Neural cell (in vitro differentiated cells): Measurements from ENCODE around the gene TMEM212. TPM values are rescaled to one million over a fixed set of nuclear protein-coding genes. Genes with fewer than 3 reads are reported as not detected.
A peak's percentile ranks its signal among the peaks of the same experiment; 100 is the strongest.

Source experiments
- H2AFZ ChIP-seq: fragments of 200-600, 300-800 bp; sonication (generic), shearing (Covaris generic); 2 replicates; pipeline ENCODE4 v1.6.0; 2014; ENCODE audit warnings: low read depth, mild to moderate bottlenecking, antibody characterized with exemption, low read length, moderate library complexity
- H3F3A ChIP-seq: fragments of 200-600 bp; shearing (Covaris generic); 2 replicates; pipeline ENCODE4 v1.6.1; 2016; ENCODE audit warnings: mild to moderate bottlenecking, moderate library complexity, mixed read lengths, antibody characterized with exemption, low read length; ENCODE audit not compliant: insufficient read depth, poor library complexity, severe bottlenecking
- H3K27ac ChIP-seq: fragments of 200-600, 300-800 bp; sonication (generic), shearing (Covaris generic); 2 replicates; pipeline ENCODE4 v1.5.1; 2014; ENCODE audit warnings: mild to moderate bottlenecking, low read length, moderate library complexity
- H3K27me3 ChIP-seq: fragments of 300-800, 200-600 bp; sonication (generic), shearing (Covaris generic); 2 replicates; pipeline ENCODE4 v1.6.0; 2014; ENCODE audit warnings: mild to moderate bottlenecking, low read depth, low read length, moderate library complexity; ENCODE audit not compliant: insufficient read depth
- H3K36me3 ChIP-seq: fragments of 300-800, 200-600 bp; sonication (generic), shearing (Covaris generic); 2 replicates; pipeline ENCODE4 v1.5.1; 2014; ENCODE audit warnings: mild to moderate bottlenecking, antibody characterized with exemption, low read length, moderate library complexity; ENCODE audit not compliant: insufficient read depth
- H3K4me2 ChIP-seq: fragments of 300-800, 200-600 bp; sonication (generic), shearing (Covaris generic); 2 replicates; pipeline ENCODE4 v1.6.0; 2014; ENCODE audit warnings: mild to moderate bottlenecking, low read length
- H3K4me3 ChIP-seq: fragments of 300-800, 200-600 bp; sonication (generic), shearing (Covaris generic); 2 replicates; pipeline ENCODE4 v1.5.1; 2014; ENCODE audit warnings: mild to moderate bottlenecking, low read length, moderate library complexity
- H3K79me2 ChIP-seq: fragments of 200-600 bp; shearing (Covaris generic); replicated peaks from 2 replicates; pipeline ENCODE4 v1.6.0; 2014; ENCODE audit warnings: mild to moderate bottlenecking, low read length, moderate library complexity; ENCODE audit not compliant: insufficient read depth
- H3K9ac ChIP-seq: fragments of 300-800, 200-600 bp; sonication (generic), shearing (Covaris generic); 2 replicates; pipeline ENCODE4 v1.6.1; 2016; ENCODE audit warnings: mild to moderate bottlenecking, low read length, mixed read lengths
- H3K9me2 ChIP-seq: fragments of 200-600 bp; shearing (Covaris generic); 2 replicates; pipeline ENCODE4 v1.6.1; 2016; ENCODE audit warnings: mild to moderate bottlenecking, low read length, mixed read lengths; ENCODE audit not compliant: insufficient read depth
- H3K9me3 ChIP-seq: fragments of 200-600, 300-800 bp; sonication (generic), shearing (Covaris generic); 2 replicates; pipeline ENCODE4 v1.6.1; 2016; ENCODE audit warnings: mild to moderate bottlenecking, mixed run types, low read length, moderate library complexity, mixed read lengths
- H4K20me1 ChIP-seq: fragments of 200-600 bp; shearing (Covaris generic); 2 replicates; pipeline ENCODE4 v1.6.1; 2016; ENCODE audit warnings: mild to moderate bottlenecking, mixed run types; ENCODE audit not compliant: insufficient read depth
- EP300 ChIP-seq: fragments of 450-650 bp; conservative IDR thresholded peaks from 2 replicates; pipeline ENCODE4 v1.6.1; 2014; ENCODE audit warnings: antibody characterized with exemption, mild to moderate bottlenecking, moderate library complexity; ENCODE audit not compliant: poor library complexity, severe bottlenecking
- EZH2 ChIP-seq: fragments of 200-600, 300-800 bp; shearing (Covaris generic), sonication (generic); IDR thresholded peaks from 2 replicates; pipeline ENCODE4 v1.6.1; 2014; ENCODE audit warnings: antibody characterized with exemption, low read length, borderline replicate concordance, mild to moderate bottlenecking; ENCODE audit not compliant: insufficient read depth, poor library complexity, severe bottlenecking
- MXI1 ChIP-seq: fragments of 450-650 bp; conservative IDR thresholded peaks from 2 replicates; pipeline ENCODE4 v1.6.1; 2014; ENCODE audit warnings: antibody characterized with exemption, mild to moderate bottlenecking; ENCODE audit not compliant: poor library complexity, severe bottlenecking
- POLR2AphosphoS5 ChIP-seq: IDR thresholded peaks from 2 replicates; pipeline ENCODE4 v1.6.1; 2012
- RAD21 ChIP-seq: fragments of 450-650 bp; conservative IDR thresholded peaks from 2 replicates; pipeline ENCODE4 v1.6.1; 2014; ENCODE audit warnings: antibody characterized with exemption, mild to moderate bottlenecking, moderate library complexity
- SMC3 ChIP-seq: fragments of 450-650 bp; conservative IDR thresholded peaks from 2 replicates; pipeline ENCODE4 v1.6.1; 2014; ENCODE audit warnings: antibody characterized with exemption, mild to moderate bottlenecking, moderate library complexity; ENCODE audit not compliant: poor library complexity
- TAF1 ChIP-seq: IDR thresholded peaks from 2 replicates; pipeline ENCODE4 v1.6.1; 2012; ENCODE audit warnings: low read depth
- polyA plus RNA-seq: library from polyadenylated mRNA; depleted of rRNA; stranded (reverse); fragments of >200 nt; gene quantifications from 2 replicates; pipeline ENCODE4 v1.2.3, GENCODE V29; 2014
- TF ChIP-seq, protein P1 (sequence below): fragments of 450-650 bp; IDR thresholded peaks from 2 replicates; pipeline ENCODE4 v1.5.1; 2014; ENCODE audit warnings: antibody characterized with exemption, mild to moderate bottlenecking, moderate library complexity; ENCODE audit not compliant: poor library complexity, severe bottlenecking
- TF ChIP-seq, protein P2 (sequence below): IDR thresholded peaks from 2 replicates; pipeline ENCODE4 v1.6.1; 2012; ENCODE audit warnings: borderline replicate concordance

TMEM212 gene
- polyA plus RNA-seq, 1 donor from 2014 or later: not detected

GRCh38 chr3:171850320-171850959, 7.3 kb downstream of the TMEM212 start:
- H3K4me3 ChIP-seq: no peak overlapping the region
- no peak overlapping the region for H2AFZ ChIP-seq

GRCh38 chr3:171850960-171851659, 8.0 kb downstream of the TMEM212 start:
- Histone ChIP-seq H3K27ac (peak overlapping the region; percentile 22), H3K4me2 (no peak overlapping the region), H3K9ac (no peak overlapping the region)

More at GRCh38 chr3:171850320-171850959, 7.3 kb downstream of the TMEM212 start:
- no peaks in the 10 kb centered on the region for H3K9me3 ChIP-seq
- no peaks in the 10 kb centered on the region for H3K36me3 ChIP-seq
- no peaks in the 10 kb centered on the region for H3K9me2 ChIP-seq
- no peak overlapping the region for H3K9ac ChIP-seq
- H4K20me1 ChIP-seq: no peaks in the 10 kb centered on the region
- no peaks in the 10 kb centered on the region for H3K79me2 ChIP-seq
- no peak overlapping the region for H3K4me2 ChIP-seq
- no peaks in the 10 kb centered on the region for H3K27me3 ChIP-seq
- H3F3A ChIP-seq: no peaks in the 10 kb centered on the region
- no peak overlapping the region for H3K27ac ChIP-seq
- TF ChIP-seq TAF1 (no peak), POLR2AphosphoS5 (no peak), EP300 (no peak), SMC3 (no peak)
- TF ChIP-seq, protein P1, sequence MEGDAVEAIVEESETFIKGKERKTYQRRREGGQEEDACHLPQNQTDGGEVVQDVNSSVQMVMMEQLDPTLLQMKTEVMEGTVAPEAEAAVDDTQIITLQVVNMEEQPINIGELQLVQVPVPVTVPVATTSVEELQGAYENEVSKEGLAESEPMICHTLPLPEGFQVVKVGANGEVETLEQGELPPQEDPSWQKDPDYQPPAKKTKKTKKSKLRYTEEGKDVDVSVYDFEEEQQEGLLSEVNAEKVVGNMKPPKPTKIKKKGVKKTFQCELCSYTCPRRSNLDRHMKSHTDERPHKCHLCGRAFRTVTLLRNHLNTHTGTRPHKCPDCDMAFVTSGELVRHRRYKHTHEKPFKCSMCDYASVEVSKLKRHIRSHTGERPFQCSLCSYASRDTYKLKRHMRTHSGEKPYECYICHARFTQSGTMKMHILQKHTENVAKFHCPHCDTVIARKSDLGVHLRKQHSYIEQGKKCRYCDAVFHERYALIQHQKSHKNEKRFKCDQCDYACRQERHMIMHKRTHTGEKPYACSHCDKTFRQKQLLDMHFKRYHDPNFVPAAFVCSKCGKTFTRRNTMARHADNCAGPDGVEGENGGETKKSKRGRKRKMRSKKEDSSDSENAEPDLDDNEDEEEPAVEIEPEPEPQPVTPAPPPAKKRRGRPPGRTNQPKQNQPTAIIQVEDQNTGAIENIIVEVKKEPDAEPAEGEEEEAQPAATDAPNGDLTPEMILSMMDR: no peak

More at GRCh38 chr3:171850960-171851659, 8.0 kb downstream of the TMEM212 start:
- Histone ChIP-seq H3K79me2 (no peaks in the 10 kb centered on the region), H3K27me3 (no peaks in the 10 kb centered on the region), H3K9me2 (no peaks in the 10 kb centered on the region), H2AFZ (no peak overlapping the region), H3K4me3 (no peak overlapping the region), H3F3A (no peaks in the 10 kb centered on the region), H4K20me1 (no peaks in the 10 kb centered on the region), H3K9me3 (no peaks in the 10 kb centered on the region), H3K36me3 (no peaks in the 10 kb centered on the region)
- TF ChIP-seq EZH2: no peak
- TF ChIP-seq MXI1: no peak
- no peak for TF ChIP-seq EP300
- no peak for TF ChIP-seq POLR2AphosphoS5
- TF ChIP-seq RAD21: no peak
- TF ChIP-seq SMC3: no peak
- TF ChIP-seq, protein P2, sequence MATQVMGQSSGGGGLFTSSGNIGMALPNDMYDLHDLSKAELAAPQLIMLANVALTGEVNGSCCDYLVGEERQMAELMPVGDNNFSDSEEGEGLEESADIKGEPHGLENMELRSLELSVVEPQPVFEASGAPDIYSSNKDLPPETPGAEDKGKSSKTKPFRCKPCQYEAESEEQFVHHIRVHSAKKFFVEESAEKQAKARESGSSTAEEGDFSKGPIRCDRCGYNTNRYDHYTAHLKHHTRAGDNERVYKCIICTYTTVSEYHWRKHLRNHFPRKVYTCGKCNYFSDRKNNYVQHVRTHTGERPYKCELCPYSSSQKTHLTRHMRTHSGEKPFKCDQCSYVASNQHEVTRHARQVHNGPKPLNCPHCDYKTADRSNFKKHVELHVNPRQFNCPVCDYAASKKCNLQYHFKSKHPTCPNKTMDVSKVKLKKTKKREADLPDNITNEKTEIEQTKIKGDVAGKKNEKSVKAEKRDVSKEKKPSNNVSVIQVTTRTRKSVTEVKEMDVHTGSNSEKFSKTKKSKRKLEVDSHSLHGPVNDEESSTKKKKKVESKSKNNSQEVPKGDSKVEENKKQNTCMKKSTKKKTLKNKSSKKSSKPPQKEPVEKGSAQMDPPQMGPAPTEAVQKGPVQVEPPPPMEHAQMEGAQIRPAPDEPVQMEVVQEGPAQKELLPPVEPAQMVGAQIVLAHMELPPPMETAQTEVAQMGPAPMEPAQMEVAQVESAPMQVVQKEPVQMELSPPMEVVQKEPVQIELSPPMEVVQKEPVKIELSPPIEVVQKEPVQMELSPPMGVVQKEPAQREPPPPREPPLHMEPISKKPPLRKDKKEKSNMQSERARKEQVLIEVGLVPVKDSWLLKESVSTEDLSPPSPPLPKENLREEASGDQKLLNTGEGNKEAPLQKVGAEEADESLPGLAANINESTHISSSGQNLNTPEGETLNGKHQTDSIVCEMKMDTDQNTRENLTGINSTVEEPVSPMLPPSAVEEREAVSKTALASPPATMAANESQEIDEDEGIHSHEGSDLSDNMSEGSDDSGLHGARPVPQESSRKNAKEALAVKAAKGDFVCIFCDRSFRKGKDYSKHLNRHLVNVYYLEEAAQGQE: no peak
- no peak for TF ChIP-seq TAF1
- TF ChIP-seq, protein P1: no peak
